ENCODE results near the gene STAM.

Gene STAM

DNA sequence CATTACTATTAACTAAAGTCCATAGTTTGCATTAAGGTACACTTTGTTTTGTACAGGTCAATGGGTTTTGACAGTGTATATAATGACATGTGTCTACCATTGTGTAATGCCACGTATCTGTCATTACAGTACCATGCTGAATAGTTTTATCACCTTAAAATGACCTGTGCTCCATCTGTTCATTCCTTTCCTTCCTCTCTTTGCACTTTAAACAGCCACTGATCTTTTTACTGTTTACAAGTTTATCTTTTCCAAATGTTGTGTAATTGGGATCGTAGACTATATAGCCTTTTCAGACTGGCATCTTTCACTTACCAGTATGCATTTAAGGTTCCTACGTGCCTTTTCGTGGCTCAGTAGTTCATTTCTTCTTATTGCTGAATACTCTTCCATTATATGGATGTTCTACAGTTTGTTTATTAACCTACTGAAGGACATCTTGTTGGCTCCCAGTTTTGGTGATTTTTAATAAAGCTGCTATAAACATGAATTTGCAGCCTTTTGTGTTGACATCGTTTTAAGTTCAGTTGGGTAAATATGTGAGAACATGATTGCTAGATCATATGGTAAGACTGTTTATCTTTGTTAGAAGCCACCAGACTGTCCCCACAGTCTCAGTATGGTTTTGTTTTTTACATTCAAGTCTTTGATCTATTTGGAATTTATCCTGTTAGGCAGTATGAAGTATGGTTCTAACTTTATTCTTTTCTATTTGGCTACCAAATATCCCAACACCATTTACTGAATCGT lies 24.7 kb downstream of the STAM start:
- TF ChIP-seq, protein P1, sequence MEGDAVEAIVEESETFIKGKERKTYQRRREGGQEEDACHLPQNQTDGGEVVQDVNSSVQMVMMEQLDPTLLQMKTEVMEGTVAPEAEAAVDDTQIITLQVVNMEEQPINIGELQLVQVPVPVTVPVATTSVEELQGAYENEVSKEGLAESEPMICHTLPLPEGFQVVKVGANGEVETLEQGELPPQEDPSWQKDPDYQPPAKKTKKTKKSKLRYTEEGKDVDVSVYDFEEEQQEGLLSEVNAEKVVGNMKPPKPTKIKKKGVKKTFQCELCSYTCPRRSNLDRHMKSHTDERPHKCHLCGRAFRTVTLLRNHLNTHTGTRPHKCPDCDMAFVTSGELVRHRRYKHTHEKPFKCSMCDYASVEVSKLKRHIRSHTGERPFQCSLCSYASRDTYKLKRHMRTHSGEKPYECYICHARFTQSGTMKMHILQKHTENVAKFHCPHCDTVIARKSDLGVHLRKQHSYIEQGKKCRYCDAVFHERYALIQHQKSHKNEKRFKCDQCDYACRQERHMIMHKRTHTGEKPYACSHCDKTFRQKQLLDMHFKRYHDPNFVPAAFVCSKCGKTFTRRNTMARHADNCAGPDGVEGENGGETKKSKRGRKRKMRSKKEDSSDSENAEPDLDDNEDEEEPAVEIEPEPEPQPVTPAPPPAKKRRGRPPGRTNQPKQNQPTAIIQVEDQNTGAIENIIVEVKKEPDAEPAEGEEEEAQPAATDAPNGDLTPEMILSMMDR (IDR thresholded peaks at IDR 0.05; ENCODE audit: borderline replicate concordance, control extremely low read depth, extremely low read depth, insufficient read depth, missing control alignments): no peak
- DNase-seq (ENCODE audit: low spot score): no peak
- in situ Hi-C loops (cut with MboI; ENCODE audit: low sequenced_read_pairs, unreplicated experiment): no loop called here

DNA sequence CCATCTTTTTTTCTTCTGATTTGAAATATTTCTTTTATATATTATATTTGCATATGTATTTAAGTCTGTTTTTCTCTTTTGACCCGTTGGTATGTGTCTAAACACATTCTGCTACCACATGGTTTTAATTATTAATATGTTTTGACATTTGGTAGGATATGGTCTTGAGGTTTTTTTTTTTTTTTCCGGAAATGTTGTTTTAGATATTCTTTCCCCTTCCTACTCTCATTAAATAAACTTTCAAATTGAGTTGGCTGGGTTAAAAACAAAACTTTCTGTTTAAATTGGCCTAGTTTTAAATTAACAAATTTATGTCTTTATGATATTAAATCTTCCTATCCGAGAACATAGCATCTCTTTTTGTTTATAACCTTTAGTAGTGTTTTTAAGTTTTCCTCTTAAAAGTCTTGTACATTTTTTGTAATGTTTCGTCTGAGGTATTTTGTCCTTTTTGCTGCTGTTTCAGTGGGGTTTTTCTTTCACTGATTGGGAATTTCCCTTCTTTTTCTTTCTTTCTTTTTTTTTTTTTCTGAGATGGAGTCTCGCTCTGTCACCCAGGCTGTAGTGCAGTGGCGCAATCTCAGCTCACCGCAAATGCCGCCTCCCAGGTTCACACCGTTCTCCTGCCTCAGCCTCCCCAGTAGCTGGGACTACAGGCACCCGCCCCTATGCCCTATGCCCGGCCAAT lies 25.4 kb downstream of the STAM start:
- in situ Hi-C loops (cut with MboI; ENCODE audit: low sequenced_read_pairs, unreplicated experiment): no loop called here
- TF ChIP-seq, protein P1 (IDR thresholded peaks at IDR 0.05; ENCODE audit: borderline replicate concordance, control extremely low read depth, extremely low read depth, insufficient read depth, missing control alignments): no peak
- DNase-seq (ENCODE audit: low spot score): peak; percentile 26

DNA sequence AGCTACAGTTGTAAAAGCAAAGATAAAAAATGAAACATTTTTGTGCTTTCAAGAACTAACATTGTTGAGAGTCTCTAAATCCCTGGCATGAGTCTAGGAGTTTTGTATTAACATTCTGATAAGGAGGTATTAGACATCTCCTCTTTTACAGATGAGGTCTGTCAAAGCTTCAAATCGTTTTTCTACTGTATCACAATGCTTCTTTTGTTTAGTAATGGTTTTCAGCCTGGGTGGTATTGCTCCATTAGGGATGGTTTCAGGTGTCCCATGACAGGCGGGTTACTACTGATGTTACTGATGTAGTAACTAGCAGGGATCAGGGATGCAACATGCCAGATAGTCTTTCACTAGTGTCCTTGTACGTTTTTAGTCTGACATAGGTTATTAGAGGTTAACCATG lies 27.4 kb downstream of the STAM start:
- DNase-seq (ENCODE audit: low spot score): no peak
- in situ Hi-C loops (cut with MboI; ENCODE audit: low sequenced_read_pairs, unreplicated experiment): no loop called here
- TF ChIP-seq, protein P1 (IDR thresholded peaks at IDR 0.05; ENCODE audit: borderline replicate concordance, control extremely low read depth, extremely low read depth, insufficient read depth, missing control alignments): no peak

DNA sequence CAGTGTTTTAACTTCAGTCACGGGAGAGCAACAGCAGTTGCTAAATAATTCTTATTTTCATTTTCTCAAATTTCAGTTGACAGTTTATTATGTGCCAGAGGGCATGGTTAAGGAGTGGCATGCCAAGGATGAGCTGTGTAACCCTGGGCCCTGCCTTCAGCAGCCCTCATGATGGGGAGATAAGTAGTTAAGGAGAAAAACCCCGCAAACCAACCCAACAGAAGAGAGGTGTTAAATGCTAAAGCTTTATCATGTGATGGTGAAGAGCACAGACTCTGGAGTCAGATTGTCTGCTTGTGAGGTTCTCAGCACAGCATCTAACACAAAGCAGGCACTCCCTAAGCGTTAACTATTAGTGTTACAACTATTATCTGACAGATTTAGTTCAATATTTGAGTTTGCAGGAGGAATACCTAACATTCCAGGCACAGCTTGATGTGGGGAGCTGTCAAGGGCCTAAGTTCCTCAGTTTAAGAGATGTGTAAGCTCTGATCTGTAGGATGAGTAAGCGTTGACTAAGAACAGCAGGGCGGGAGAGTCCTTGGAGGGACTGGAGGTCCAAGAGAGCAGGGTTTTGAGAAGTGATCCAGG lies 29.6 kb downstream of the STAM start:
- in situ Hi-C loops (cut with MboI; ENCODE audit: low sequenced_read_pairs, unreplicated experiment): no loop called here
- DNase-seq (ENCODE audit: low spot score): no peak
- TF ChIP-seq, protein P1 (IDR thresholded peaks at IDR 0.05; ENCODE audit: borderline replicate concordance, control extremely low read depth, extremely low read depth, insufficient read depth, missing control alignments): no peak

DNA sequence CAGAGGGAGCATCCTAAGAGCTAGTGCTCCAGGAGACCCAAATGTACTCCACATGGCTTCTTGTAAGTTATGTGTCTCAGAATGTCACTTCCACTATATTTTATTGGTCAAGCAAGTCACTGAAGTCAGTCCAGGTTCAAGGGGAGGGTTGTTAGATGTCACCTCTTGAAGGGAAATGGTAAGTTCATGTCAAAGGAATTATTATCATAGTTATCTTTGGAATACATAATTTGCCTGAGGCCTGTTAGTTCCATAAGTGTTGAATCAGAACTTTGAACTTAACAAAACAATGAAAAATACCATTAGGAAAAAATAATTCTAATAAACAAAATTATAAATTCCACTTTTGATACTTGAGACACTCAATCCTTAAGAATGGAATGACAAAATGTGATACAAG lies 30.6 kb downstream of the STAM start:
- in situ Hi-C loops (cut with MboI; ENCODE audit: low sequenced_read_pairs, unreplicated experiment): no loop called here
- TF ChIP-seq, protein P1 (IDR thresholded peaks at IDR 0.05; ENCODE audit: borderline replicate concordance, control extremely low read depth, extremely low read depth, insufficient read depth, missing control alignments): no peak
- no peak for DNase-seq (ENCODE audit: low spot score)

DNA sequence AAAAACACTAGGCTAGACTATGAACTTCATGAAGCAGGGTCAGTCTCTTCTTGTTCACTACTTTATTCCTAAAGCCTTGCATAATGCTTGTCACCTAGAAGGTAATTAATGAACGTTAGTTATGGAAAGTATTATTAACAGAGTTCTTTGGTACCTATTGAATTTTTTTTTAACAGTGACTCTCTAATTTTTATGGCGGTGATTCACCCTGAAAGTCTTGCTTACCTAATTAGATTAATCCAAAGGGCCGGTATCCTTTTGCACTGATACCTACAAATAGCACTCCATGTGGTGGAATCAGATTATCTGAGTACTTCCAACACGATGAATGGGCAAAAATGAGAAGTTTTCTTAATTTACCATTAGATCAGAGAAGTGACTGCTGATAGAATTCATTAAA lies 31.7 kb downstream of the STAM start:
- DNase-seq (ENCODE audit: low spot score): no peak

More for the DNA sequence above, 31.7 kb downstream of the STAM start:
- in situ Hi-C loops (cut with MboI; ENCODE audit: low sequenced_read_pairs, unreplicated experiment): no loop called here
- TF ChIP-seq, protein P1 (IDR thresholded peaks at IDR 0.05; ENCODE audit: borderline replicate concordance, control extremely low read depth, extremely low read depth, insufficient read depth, missing control alignments): no peak

Measured in GM13976 (cell line).